Smooth muscle cell (in vitro differentiated cells): ENCODE data around the gene TMEFF1. TPM values are rescaled to one million over a fixed set of nuclear protein-coding genes. Genes with fewer than 3 reads are reported as not detected.
A peak's percentile ranks its signal among the peaks of the same experiment; 100 is the strongest.

Experiments used
- DNase-seq: peaks from one replicate; lab custom pipeline; 2025; ENCODE audit not compliant: unreplicated experiment; lab: John Stamatoyannopoulos, UW
- H2AFZ ChIP-seq: fragments of 200-600 bp; sonication (generic); 2 replicates; pipeline ENCODE4 v1.6.0; 2016; ENCODE audit warnings: antibody characterized with exemption, low read depth, mild to moderate bottlenecking
- H3F3A ChIP-seq: fragments of 200-600 bp; sonication (generic); 2 replicates; pipeline ENCODE4 v1.6.0; 2017; ENCODE audit warnings: antibody characterized with exemption, low read depth
- H3K27ac ChIP-seq: fragments of 200-600 bp; sonication (generic); 2 replicates; pipeline ENCODE4 v1.5.1; 2016; ENCODE audit warnings: low read depth, mild to moderate bottlenecking
- H3K27me3 ChIP-seq: fragments of 200-600 bp; sonication (generic); 2 replicates; pipeline ENCODE4 v1.6.1; 2016; ENCODE audit warnings: low read depth, mild to moderate bottlenecking
- H3K36me3 ChIP-seq: fragments of 200-600 bp; sonication (generic); 2 replicates; pipeline ENCODE4 v1.5.1; 2016; ENCODE audit warnings: low read depth
- H3K4me1 ChIP-seq: fragments of 200-600 bp; sonication (generic); 2 replicates; pipeline ENCODE4 v1.5.1; 2016; ENCODE audit warnings: low read depth
- H3K4me2 ChIP-seq: fragments of 200-600 bp; sonication (generic); 2 replicates; pipeline ENCODE4 v1.6.0; 2016; ENCODE audit warnings: mild to moderate bottlenecking
- H3K4me3 ChIP-seq: fragments of 200-600 bp; sonication (generic); 2 replicates; pipeline ENCODE4 v1.5.1; 2016; ENCODE audit warnings: mild to moderate bottlenecking
- H3K79me2 ChIP-seq: fragments of 200-600 bp; sonication (generic); 2 replicates; pipeline ENCODE4 v1.6.0; 2016; ENCODE audit warnings: low read depth, mild to moderate bottlenecking
- H3K9ac ChIP-seq: fragments of 200-600 bp; sonication (generic); 2 replicates; pipeline ENCODE4 v1.6.0; 2016; ENCODE audit warnings: low read depth
- H3K9me3 ChIP-seq: fragments of 200-600 bp; sonication (generic); replicated peaks from 2 replicates; pipeline ENCODE4 v1.5.1; 2016; ENCODE audit warnings: low read depth
- H4K20me1 ChIP-seq: fragments of 200-600 bp; sonication (generic); 2 replicates; pipeline ENCODE4 v1.6.0; 2016; ENCODE audit warnings: low read depth
- WGBS: methylation state at CpG from one replicate; pipeline ENCODE4 v1.1.7; 2016; ENCODE audit warnings: low lambda C conversion rate; 5-methylcytosine and 5-hydroxymethylcytosine counted together
- polyA plus RNA-seq: library from polyadenylated mRNA; unstranded; fragments of >200 nt; fragmentation: Nextera tagmentation; extraction: Ambion mirVana; gene quantifications from 2 replicates; pipeline ENCODE4 v1.2.1, GENCODE V29; 2016
- total RNA-seq: library from RNA; depleted of rRNA; stranded (reverse); fragments of >200 nt; gene quantifications from 2 replicates; pipeline ENCODE4 v1.2.3, GENCODE V29; 2014
- TF ChIP-seq, protein P1 (sequence below): fragments of 200-600 bp; sonication (generic); IDR thresholded peaks from 2 replicates; pipeline ENCODE4 v1.5.1; 2017; ENCODE audit warnings: borderline replicate concordance, mild to moderate bottlenecking, antibody characterized with exemption; ENCODE audit not compliant: insufficient read depth, poor library complexity, severe bottlenecking

Gene TMEFF1
- total and polyA plus RNA-seq, 2 experiments from 2014 or later = 1.7 to 1.8 TPM

DNA sequence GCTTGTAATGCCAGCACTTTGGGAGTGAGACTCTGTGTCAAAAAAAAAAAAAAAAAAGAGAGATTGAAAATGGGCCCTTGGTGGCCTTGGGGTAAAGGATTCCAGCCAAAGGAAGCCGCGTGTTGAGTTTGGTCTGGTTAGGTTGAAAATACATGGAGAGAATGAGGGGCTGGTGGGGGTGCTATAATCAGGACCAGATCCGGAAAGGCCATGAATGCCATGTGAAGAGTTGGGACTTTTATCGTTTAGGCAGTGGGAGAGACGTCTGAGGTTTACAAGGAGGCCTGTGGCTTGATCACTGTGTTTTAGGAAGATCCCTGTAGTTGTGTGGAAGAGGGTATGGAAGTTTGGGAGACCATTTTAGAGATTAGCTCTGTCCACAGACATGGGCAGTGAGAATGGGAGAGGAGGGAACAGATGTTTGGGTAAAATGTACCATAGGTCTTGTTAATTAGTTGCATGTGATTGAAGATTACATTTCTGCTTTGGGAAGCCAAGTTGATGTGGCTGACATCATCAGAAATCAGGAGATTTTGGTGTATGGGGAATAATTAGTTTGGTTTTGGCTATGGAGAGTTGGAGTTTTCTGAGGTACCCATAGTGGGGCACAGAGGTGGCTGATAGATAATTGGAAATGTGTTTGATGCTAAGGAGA, 42.5 kb upstream of the TMEFF1 start:
- H3K4me2 ChIP-seq = peak overlapping the region; percentile 69
- H3F3A ChIP-seq = peaks cover 20% of the 10 kb centered on the region
- no peak overlapping the region for H2AFZ ChIP-seq
- DNase-seq = no peak
- no peaks in the 10 kb centered on the region for H3K27me3 ChIP-seq
- peaks cover 35% of the 10 kb centered on the region for H4K20me1 ChIP-seq
- H3K9me3 ChIP-seq = no peaks in the 10 kb centered on the region
- H3K4me1 ChIP-seq = peaks cover 30% of the 10 kb centered on the region
- H3K9ac ChIP-seq = peak overlapping the region; percentile 80
- no peak overlapping the region for H3K4me3 ChIP-seq
- H3K27ac ChIP-seq = peak overlapping the region; percentile 99
- peaks cover 69% of the 10 kb centered on the region for H3K79me2 ChIP-seq
- TF ChIP-seq, protein P1, sequence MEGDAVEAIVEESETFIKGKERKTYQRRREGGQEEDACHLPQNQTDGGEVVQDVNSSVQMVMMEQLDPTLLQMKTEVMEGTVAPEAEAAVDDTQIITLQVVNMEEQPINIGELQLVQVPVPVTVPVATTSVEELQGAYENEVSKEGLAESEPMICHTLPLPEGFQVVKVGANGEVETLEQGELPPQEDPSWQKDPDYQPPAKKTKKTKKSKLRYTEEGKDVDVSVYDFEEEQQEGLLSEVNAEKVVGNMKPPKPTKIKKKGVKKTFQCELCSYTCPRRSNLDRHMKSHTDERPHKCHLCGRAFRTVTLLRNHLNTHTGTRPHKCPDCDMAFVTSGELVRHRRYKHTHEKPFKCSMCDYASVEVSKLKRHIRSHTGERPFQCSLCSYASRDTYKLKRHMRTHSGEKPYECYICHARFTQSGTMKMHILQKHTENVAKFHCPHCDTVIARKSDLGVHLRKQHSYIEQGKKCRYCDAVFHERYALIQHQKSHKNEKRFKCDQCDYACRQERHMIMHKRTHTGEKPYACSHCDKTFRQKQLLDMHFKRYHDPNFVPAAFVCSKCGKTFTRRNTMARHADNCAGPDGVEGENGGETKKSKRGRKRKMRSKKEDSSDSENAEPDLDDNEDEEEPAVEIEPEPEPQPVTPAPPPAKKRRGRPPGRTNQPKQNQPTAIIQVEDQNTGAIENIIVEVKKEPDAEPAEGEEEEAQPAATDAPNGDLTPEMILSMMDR = no peak
- WGBS = 53% methylated on average over 5 of the region's 5 CpGs
- no peaks in the 10 kb centered on the region for H3K36me3 ChIP-seq

DNA sequence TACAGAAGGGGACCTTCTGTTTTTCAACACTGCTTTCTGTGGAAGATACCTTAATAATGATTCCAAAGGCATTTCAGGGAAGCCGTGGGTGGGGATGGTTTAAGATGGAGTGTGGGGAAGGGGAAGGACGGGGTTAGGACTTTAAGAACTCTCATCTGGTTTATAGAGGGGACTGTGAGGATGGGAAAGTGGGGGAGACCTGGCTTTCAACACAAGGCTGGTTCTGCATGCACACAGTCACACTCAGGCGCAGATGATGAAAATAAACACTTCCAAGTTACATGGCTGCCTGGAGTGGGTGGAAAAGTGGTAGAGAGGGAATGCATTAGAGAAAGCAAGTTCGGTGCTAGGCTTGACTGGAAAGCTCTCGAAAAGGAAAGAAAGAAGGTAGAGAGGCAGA, 41.1 kb upstream of the TMEFF1 start:
- H2AFZ ChIP-seq = no peak overlapping the region
- H3K9me3 ChIP-seq = no peaks in the 10 kb centered on the region
- H4K20me1 ChIP-seq = peaks cover 50% of the 10 kb centered on the region
- H3F3A ChIP-seq = peaks cover 17% of the 10 kb centered on the region
- WGBS = 46% methylated on average over 5 of the region's 5 CpGs
- peak overlapping the region; percentile 99 for H3K27ac ChIP-seq
- peak overlapping the region; percentile 20 for H3K4me2 ChIP-seq
- TF ChIP-seq, protein P1 = no peak
- no peaks in the 10 kb centered on the region for H3K27me3 ChIP-seq
- H3K4me3 ChIP-seq = no peak overlapping the region
- no peaks in the 10 kb centered on the region for H3K36me3 ChIP-seq
- H3K9ac ChIP-seq = no peak overlapping the region
- peaks cover 21% of the 10 kb centered on the region for H3K4me1 ChIP-seq
- peaks cover 84% of the 10 kb centered on the region for H3K79me2 ChIP-seq
- no peak for DNase-seq

DNA sequence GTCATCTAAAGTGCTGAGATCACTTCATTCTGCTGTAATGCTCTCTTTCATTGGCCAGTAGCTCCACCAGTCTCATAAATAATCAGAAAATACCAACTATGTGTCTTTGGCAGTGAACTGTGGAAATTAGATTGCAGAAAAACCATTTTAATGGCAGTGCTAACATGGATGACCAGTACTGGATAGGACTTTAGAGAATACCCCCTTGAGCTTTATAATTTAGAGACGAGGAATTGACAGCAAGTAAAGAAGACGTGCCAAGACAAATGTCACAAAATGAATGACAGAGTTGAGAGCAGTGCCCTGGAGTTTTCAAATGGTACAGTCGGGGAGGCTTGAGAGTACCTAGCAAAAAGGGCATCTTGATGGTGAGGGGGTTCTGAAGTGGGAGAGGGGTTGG, 40.2 kb upstream of the TMEFF1 start:
- no peaks in the 10 kb centered on the region for H3K9me3 ChIP-seq
- H3K4me3 ChIP-seq = no peak overlapping the region
- H4K20me1 ChIP-seq = peaks cover 58% of the 10 kb centered on the region
- peaks cover 23% of the 10 kb centered on the region for H3F3A ChIP-seq
- H3K9ac ChIP-seq = no peak overlapping the region
- 94% methylated on average over 3 of the region's 3 CpGs for WGBS
- TF ChIP-seq, protein P1 = no peak
- H2AFZ ChIP-seq = no peak overlapping the region
- peaks cover 21% of the 10 kb centered on the region for H3K4me1 ChIP-seq
- peak overlapping the region; percentile 99 for H3K27ac ChIP-seq
- no peak for DNase-seq
- H3K4me2 ChIP-seq = no peak overlapping the region
- H3K36me3 ChIP-seq = no peaks in the 10 kb centered on the region
- H3K27me3 ChIP-seq = no peaks in the 10 kb centered on the region
- peaks cover 91% of the 10 kb centered on the region for H3K79me2 ChIP-seq

DNA sequence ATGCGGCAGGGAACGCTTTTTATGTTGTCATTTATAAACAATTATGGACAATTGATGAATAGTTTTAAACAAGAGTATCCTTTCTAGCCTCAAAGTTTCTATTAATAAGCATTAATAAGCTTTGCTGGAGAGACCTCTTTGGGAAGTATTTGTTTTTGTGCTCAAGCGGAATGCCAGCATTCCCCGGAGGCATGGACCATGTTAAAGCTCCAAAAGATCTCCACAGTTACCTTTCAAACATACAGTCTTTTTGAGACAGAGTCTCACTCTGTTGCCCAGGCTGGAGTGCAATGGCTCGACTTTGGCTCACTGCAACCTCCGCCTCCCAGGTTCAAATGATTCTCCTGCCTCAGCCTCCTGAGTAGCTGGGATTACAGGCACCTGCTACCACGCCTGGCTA, 36.4 kb upstream of the TMEFF1 start:
- Histone ChIP-seq H3K27me3 (no peaks in the 10 kb centered on the region), H3K9me3 (no peaks in the 10 kb centered on the region), H3K9ac (no peak overlapping the region), H3K27ac (no peak overlapping the region), H3F3A (peaks cover 6% of the 10 kb centered on the region), H3K4me3 (no peak overlapping the region), H3K4me2 (no peak overlapping the region), H3K4me1 (no peaks in the 10 kb centered on the region), H3K36me3 (no peaks in the 10 kb centered on the region), H2AFZ (no peak overlapping the region), H4K20me1 (peaks cover 96% of the 10 kb centered on the region), H3K79me2 (peaks cover 93% of the 10 kb centered on the region)
- TF ChIP-seq, protein P1 = no peak
- WGBS = 98% methylated on average over 7 of the region's 7 CpGs
- no peak for DNase-seq
